Activated T-cell treated with anti-CD3 and anti-CD28 coated beads, Interleukin-2, amount 50 U/mL, for 4 hours (primary cell): ENCODE data around the gene CLEC4F. TPM values are rescaled to one million over a fixed set of nuclear protein-coding genes. Genes with fewer than 3 reads are reported as not detected.

ENCODE experiments used
- ATAC-seq, 2 donors: fragments of 200-7000 bp; cut with Tn5 transposase; one replicate each; pipeline ENCODE4 v1.10.0; 2021
- DNase-seq: peaks from one replicate; pipeline ENCODE4 v3.0.0-alpha.2; 2020
- H3K27me3 Mint-ChIP-seq: one replicate; pipeline ENCODE4 v1.8.0; 2021; ENCODE audit warnings: low read depth, mixed read lengths
- H3K36me3 Mint-ChIP-seq: one replicate; pipeline ENCODE4 v1.8.0; 2022; ENCODE audit warnings: mixed read lengths; ENCODE audit not compliant: insufficient read depth
- H3K4me1 Mint-ChIP-seq: one replicate; pipeline ENCODE4 v1.8.0; 2021; ENCODE audit warnings: low read depth, mixed read lengths
- H3K4me3 Mint-ChIP-seq: one replicate; pipeline ENCODE4 v1.8.0; 2021; ENCODE audit warnings: mild to moderate bottlenecking, moderate library complexity, mixed read lengths
- H3K9me3 Mint-ChIP-seq: one replicate; pipeline ENCODE4 v1.8.0; 2021; ENCODE audit warnings: mixed read lengths
- total RNA-seq, 3 donors: library from RNA; stranded (reverse); gene quantifications; one replicate each; pipeline ENCODE4 v1.2.1, GENCODE V29; 2021

Gene CLEC4F
- total RNA-seq, 3 donors from 2014 or later = not detected

GRCh38 chr2:70766357-70767078 lies 53.9 kb downstream of the CLEC4F start:
- DNase-seq (no peak), ATAC-seq (peak; percentile 19 to 25)
- Mint-ChIP-seq H3K36me3 (no peaks in the 10 kb centered on the region), H3K27me3 (peaks cover 47% of the 10 kb centered on the region), H3K4me3 (peak overlapping the region; percentile 75), H3K4me1 (peaks cover 14% of the 10 kb centered on the region), H3K9me3 (no peaks in the 10 kb centered on the region)

DNA sequence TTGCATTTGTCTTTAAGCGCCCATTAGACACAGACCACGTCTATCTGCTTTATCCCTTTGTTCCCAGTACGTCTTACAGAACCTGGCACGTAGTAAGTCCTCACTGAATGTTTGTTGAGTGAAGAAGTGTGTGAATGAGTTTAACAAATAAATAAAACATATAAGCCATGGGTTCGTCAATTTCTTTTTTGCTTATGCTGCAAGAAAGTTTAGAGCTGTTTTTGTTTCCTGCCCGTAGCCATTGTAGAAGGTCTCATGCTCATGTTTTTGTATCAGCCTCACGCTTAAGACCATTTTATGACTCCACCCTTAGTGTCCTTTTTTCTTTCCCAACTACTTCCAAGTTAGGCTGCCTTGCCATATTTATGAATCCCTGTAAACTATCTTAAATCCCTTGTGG lies 54.9 kb downstream of the CLEC4F start:
- Mint-ChIP-seq H3K9me3 (no peaks in the 10 kb centered on the region), H3K27me3 (peaks cover 39% of the 10 kb centered on the region), H3K4me1 (peaks cover 14% of the 10 kb centered on the region), H3K36me3 (no peaks in the 10 kb centered on the region), H3K4me3 (no peak overlapping the region)
- ATAC-seq (no peak), DNase-seq (no peak)

DNA sequence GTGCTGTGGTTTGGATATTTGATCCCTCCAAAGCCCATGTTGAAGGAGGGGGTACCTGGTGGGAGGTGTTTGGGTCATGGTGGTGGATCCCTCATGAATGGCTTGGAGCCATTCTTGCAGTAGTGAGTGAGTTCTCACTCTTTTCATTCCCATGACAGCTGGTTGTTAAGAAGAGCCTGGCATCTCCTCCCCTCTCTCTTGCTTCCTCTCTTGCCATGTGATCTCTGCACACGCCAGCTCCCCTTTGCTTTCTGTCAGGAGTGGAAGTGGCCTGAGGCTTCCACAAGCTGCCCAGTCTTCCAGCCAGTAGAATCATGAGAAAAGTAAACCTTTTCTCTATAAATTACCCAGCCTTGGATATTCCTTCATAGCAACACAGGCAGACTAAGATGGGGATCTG lies 61.0 kb downstream of the CLEC4F start:
- Mint-ChIP-seq H3K27me3 (peaks cover 9% of the 10 kb centered on the region), H3K36me3 (no peaks in the 10 kb centered on the region), H3K4me3 (no peak overlapping the region), H3K9me3 (no peaks in the 10 kb centered on the region), H3K4me1 (no peaks in the 10 kb centered on the region)
- DNase-seq (no peak), ATAC-seq (no peak)

Other genes with a start within 250 kb of the CLEC4F start
- 10 to 100 TPM in 1 of 3 donors, 1 to 10 TPM in 2; 4.8 to 13.7 (median 8.0) TPM for gene ADD2, start 52.4 kb downstream of the CLEC4F start, total RNA-seq
- gene FIGLA, start 30.0 kb downstream of the CLEC4F start, total RNA-seq = not detected
- not detected for gene CD207, start 15.2 kb upstream of the CLEC4F start, total RNA-seq
- under 1 TPM in 1 of 3 donors, not detected in 2; 0.11 TPM for gene VAX2, start 80.0 kb upstream of the CLEC4F start, total RNA-seq
- not detected for gene ATP6V1B1, start 115.3 kb upstream of the CLEC4F start, total RNA-seq
- not detected for gene ANKRD53, start 158.0 kb upstream of the CLEC4F start, total RNA-seq
- gene TEX261, start 174.3 kb upstream of the CLEC4F start, total RNA-seq = 10 to 100 TPM; 78.6 to 89.6 (median 79.5) TPM
- gene NAGK, start 248.0 kb upstream of the CLEC4F start, total RNA-seq = 10 to 100 TPM; 83.5 to 85.6 (median 84.0) TPM